DMS79 treated with DMSO at 0.1 percent for 48 hours (cell line): Measurements from ENCODE around the gene CCDC85C.

Experiments used
- DNase-seq: peaks from one replicate; lab custom pipeline; 2025; lab: John Stamatoyannopoulos, UW

The CCDC85C gene

DNA sequence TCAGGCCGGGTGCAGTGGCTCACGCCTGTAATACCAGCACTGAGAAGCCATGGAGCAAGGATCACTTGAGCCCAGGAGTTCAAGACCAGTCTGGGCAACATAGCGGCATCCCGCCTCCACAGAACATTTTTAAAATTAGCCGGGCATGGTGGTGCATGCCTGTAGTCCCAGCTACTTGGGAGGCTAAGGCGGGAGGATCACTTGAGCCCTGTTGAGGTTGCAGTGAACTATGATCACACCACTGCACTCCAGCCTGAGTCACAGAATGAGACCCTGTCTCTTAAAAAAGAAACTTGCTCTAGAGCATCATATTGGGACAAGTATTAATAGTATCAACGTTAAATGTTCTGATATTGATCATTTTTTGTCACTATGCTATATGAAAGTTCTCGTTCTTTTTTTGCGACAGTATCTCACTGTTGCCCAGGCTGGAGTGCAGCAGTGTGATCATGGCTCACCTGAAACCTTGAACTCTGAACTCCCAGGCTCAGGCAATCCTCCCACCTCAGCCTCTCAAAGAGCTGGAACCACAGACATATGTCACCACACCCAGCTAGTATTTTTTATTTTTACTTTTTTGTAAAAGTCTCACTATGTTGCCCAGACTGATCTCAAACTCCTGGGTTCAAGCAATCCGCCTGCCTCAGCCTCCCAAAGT, 47.7 kb downstream of the CCDC85C start:
- DNase-seq = no peak

DNA sequence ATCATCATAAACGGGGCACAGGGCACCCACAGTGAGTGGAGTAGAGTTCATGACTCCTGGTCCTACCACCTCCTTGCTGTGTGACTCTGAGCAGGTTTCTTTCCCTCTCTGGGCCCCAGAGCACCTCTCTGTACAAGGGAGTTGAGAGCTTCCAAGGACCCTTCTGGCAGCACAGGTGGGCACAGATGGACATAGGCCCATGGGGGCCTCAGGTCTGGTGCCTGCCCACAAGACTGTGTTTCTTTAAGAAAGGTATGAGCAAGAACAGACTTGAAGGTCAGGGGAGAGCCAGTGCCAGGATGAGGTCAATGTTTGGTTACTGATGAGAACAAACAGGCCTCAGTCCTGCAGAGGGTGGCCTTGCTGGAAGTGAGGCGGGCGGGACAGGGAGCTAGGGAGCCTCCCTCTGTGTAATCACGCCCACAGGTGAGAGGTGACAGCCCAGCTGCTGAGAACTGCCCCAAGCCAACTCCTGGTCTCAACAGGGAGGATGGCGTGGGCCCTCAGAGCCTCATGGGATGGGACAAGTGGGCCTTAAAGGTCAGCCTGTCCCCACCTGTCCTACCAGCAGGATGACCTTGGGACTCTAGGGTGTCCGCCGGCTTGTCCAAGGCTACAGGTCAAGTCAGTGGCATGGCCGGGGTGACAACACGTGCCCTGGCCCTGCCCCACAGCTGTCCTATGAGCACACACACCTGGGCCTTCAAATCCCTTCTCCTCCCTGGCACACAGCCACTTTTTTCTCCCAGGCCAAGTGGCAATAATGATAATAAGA, 49.1 kb downstream of the CCDC85C start:
- DNase-seq = no peak

DNA sequence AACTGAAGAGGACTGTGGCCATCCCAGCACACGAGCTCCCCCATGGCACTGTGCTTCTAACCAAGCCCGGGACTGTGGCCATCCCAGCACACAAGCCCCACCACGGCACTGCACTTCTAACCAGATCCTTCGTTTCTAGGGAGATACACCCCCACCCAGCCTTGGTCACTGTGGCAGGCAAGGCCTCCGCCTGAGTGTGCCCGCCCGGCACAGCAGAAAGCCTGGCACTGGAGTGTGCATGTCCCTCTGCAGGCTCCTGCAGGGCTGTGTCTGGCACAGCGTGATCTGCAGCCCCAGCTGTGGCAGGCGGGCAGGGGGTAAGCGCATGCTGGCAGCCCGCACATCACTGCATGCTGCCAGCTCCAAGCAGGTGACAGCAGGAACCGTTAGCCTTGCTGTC, 49.8 kb downstream of the CCDC85C start:
- no peak for DNase-seq

DNA sequence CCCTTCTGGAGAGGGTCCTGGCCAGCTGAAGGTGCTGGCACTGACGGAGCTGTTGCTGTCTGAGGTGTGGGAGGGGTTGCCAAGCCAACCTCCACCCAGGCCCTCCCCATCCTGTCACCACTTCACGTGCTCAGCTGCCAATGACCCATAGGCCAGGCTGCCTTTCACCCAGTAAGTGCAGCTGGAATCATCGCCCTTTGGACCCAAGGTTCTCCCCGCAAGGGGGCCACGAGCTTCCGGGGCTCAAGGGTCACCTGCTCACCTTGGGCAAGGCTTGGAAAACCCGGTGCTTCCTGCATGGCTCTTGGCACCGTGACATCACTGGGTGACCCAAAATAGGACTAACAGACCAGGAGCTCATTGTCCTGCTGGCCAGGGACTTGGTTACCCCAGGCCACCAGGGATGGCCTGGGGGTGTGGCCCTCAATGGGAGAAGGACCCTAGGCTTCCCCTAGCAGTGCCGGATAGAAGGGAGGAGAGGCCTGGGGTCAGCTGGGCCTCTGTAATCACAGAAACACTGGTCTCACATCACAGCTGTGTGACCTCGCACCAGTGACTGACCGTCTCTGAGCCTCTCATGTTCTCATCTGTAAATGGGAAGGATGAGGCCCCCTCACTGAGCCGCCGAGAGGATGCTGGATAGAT, 51.3 kb downstream of the CCDC85C start:
- DNase-seq = peak; percentile 21

DNA sequence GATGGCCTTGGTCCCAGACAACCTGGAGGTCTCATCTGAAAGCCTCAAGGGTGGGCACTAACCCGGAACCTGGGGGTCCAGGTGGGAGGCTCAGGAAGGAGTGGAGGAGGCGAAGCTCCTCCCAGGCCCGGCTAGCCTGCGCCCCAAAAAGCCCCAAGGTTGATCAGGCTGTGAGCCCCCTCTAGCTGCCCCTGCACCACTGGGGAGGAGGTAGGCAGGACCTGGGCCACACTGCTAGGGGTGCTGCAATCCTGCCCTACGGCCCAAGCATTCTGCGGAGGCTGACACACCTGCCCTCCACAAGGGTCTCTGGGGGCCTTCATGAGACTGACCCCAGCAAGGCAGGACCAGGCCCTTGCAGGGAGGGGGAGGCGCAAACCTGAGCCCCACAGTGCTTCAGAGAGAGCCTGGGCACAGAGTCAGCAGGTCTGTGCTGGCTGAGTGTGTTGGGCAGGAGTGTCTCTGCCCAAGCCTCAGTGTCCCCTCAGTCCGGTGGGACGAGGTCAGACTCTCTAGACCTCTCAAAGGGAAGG, 51.9 kb downstream of the CCDC85C start:
- no peak for DNase-seq

DNA sequence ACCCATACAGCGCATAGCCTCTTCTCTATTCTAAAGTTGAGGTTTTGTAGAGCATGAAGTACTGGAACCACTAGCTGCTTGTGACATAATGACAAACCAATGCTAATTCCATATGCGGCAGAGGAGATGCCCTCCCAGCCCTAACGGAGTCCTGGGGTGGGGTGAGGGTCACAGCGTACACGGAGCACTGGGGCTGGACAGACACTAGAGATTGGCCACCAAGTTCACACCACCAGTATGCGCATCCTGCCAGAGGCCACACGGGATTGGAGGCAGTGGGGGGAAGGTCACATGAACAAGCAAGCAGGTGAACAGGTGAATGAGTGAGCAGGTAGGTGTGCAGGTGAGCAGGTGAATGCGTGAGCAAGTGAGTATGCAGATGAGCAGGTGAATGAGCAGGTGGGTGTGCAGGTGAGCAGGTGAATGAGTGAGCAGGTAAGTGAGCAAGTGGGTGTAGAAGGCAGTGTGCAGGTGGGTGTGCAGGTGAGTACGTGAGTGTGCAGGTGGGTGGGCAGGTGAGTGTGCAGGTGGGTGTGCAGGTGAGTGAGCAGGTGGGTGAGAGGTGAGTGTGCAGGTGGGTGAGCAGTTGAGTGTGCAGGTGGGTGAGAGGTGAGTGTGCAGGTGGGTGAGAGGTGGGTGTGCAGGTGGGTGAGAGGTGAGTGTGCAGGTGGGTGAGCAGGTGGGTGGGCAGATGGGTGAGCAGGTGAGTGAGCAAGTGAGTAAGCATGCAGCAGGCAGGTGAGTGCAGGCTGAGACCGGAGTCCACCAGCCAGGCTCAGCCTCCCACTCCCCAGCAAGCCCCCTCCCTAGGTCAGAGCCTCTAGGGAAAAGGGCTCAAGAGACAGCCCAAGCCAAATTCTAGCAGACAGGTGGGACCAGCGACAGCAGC, 52.7 kb downstream of the CCDC85C start:
- peak; percentile 60 for DNase-seq

DNA sequence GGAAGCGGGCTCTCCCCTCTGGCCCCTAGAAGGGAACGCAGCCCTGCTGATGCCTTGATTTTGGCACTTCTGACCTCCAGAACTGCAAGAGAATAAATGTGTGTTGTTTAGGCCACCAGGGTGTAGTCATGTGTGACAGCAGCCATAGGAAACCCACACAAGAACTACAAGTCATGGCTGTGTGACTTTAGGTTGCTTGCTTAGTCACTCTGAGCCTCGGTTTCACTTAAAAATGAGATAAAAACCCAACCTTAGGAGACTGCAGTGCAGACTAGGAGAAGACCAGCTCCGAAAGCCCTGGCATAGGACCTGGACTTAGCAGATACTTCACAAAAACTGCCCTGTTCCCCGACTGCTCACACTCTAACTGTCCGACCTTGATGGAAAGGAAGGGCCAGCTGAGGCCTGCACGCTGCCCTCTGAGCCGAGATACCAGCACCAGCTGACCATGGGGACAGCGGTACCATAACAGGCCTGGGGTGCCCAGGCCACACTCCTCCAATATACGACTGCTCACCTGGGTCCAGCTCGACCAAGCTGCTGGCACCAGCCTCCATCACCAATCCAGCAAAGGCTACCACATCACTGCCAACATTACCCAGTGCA, 53.5 kb downstream of the CCDC85C start:
- no peak for DNase-seq

DNA sequence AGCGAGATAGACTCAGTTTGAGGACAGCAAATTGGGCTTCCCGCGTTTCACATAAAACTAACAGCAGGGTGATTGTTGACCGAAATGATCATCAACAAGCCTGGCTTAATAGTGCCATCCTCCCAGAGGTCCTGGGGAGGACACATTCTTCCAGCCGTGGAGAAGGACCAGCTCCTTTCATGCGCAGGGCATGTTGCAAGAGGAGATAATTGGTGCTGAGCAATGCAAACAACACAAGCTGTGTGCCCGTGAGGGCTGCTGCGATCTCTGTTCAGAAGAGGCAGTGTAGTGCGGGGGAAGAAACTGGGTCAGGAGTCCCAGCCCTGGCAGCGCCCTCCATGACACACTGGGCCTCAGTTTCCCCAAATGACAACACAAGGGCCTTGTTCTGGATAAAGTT, 54.3 kb downstream of the CCDC85C start:
- no peak for DNase-seq

DNA sequence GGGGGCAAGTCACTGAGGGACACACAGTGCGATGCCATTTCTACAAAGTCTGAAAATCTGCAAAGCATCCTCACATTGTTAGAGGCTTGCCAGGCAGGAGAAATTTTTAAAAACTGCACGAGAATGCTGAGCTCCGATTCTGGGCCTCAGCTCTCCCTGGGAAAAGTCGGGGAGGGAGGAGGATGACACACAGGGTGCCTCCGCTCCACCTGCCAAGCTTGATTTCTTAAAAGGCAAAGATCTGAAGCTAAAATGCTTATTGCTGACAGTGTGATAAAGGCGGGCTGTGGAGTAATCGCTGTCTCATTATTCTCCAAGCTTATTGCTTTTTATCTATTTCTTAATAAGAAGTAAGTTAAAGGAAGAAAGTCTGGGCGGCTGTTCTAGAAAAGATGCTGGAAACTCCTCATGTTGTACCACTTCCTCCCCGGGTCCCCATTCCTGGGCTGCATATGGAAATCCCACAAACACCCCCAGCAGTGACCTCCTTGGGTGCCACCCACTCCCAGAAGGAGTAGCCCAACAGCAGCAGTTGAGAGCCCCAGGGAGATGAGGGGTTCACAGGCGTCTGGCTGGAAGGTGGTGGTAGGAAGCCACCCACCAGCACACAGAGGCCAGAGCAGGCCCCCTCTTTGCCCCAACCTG, 55.0 kb downstream of the CCDC85C start:
- DNase-seq = peak; percentile 28

DNA sequence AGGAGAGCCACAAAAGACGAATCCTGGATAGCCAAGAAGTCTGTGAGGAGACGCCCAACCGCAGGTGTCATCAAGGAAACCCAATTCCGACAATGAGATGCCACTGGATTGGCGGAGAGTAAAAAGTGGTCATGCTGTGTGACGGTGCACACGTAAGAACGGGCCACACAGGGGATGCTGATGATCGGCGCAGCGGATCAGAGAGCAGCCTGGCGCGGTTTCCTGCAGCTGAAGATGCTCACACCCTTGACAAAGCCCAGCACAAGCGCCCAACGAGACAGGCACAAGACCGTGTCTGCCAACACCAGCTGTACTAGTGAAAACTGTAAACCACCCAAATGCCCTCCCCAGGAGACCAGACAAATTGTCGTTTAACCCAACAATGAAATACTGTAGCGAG, 55.8 kb downstream of the CCDC85C start:
- DNase-seq = peak; percentile 78

DNA sequence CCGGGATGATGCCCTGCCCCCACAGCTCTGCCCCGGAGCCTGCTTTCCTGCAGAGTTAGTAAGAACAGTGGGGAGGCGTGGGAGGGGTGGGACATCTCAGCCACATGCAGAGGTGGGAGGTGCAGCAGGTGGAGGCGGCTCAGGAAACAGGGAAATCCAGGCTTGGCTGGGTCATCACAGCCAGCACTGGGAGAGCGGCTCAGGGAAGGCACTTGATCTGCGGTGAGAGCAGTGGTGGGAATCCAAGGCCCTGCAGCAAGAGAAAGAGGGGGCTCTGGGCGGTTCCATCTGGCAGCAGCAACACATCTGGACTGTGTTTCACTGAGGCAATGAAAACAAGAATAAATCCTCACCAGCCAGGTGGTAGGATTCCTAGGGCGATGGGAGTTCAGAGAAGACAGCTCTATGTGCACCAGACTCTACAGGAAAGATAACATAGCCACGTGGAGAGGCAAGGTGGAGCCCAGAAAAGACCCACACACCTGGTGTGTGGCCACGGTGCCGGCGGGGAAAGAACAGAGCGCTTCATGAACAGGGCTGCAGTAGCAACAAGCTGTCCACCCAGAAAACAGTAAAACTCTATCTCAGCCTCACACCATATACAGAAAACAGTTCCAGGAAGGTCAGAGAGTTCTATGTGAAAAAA, 57.6 kb downstream of the CCDC85C start:
- DNase-seq = peak; percentile 93

DNA sequence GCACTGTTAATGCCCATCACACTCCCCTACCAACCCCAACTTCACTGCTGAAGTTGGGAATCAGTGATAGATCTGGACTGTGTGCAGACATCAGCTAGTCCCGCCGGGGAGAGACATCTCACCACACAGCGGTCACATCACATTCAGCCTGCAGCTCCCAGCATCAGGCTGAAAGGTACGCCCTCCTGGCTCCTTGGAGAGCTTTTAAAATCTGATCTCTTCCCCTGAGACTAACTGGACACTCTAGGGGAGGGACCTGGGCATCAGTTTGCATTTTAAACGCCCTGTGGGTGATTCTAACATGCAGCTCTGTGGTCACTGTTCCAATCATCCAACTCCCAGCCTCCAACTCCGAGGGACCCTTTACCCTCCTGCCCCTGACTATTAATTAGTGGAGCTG, 58.4 kb downstream of the CCDC85C start:
- peak; percentile 23 for DNase-seq

DNA sequence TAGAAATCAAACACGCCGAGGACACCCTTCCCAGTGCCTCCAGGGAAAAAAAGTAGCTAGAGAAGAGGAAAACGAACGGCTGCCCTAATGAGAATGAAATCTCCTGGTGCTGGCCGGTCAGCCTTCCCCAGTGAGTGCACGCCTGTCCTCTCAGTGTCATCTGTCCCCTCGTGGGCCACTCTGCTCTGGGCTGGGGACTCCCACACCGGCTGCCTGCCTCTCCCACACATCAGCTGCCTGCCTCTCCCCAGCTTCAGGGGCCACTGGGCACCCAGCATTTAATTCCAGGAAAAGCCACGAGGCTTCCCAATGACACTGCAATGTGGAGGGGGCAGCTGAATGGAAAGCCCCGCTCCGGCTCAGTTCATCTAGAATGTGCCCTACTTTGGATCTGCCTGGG, 59.0 kb downstream of the CCDC85C start:
- no peak for DNase-seq

DNA sequence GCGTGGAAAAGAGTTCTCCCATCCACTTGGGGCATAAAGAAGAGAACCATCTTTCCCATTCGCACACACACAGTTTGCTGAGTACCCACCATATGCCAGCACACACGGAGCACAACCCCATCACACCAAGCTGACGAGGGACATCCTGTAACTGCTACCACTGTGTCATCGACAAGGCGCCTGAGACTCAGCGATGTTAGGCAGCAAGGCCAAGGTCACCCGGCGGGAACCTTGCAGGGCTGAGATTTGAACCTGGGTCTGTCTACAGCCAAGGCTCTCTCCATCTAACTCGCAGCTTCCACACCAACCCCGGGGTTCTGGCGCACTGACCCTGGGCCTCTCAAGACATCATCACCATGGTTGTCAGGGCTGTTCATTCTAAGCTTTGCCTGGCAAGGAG, 60.0 kb downstream of the CCDC85C start:
- no peak for DNase-seq

DNA sequence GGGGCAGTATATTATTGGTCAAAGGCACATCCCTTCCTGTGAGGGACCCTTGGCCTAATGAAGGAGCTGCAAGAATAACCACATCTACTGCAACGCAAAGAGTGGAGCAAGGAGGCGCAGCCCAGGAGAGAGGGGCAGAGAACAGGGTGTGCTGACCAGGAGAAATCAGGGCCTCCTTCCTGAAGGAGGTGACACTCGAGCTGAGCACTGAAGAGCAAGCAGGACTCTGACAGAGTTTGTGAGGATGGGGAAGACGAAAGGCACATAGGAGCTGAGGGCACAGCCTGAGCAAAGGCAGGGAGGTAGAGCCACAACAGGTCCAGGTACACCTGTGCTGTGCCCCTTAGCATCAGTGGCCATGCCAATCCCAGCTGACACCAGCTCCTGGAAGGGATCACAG, 60.6 kb downstream of the CCDC85C start:
- no peak for DNase-seq

DNA sequence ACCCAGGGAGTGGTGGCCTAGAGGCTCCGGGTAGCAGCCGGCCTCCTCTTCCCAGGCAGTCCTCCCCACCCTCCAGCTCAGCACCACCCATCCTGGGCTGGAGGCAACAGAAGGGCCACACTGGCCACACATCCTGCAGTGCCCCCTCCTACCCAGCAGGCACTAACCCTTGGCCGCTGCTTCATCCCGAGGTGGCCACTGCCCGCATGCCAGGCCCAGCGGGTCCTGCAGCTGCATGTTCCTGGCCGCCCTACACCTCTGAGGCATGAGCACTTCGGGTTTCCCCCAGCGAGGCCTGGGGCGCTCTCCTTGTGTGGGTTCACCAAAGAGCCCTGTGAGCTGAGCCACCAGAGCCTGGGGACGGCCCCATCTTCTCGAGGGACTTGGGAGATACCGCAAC, 61.4 kb downstream of the CCDC85C start:
- no peak for DNase-seq

DNA sequence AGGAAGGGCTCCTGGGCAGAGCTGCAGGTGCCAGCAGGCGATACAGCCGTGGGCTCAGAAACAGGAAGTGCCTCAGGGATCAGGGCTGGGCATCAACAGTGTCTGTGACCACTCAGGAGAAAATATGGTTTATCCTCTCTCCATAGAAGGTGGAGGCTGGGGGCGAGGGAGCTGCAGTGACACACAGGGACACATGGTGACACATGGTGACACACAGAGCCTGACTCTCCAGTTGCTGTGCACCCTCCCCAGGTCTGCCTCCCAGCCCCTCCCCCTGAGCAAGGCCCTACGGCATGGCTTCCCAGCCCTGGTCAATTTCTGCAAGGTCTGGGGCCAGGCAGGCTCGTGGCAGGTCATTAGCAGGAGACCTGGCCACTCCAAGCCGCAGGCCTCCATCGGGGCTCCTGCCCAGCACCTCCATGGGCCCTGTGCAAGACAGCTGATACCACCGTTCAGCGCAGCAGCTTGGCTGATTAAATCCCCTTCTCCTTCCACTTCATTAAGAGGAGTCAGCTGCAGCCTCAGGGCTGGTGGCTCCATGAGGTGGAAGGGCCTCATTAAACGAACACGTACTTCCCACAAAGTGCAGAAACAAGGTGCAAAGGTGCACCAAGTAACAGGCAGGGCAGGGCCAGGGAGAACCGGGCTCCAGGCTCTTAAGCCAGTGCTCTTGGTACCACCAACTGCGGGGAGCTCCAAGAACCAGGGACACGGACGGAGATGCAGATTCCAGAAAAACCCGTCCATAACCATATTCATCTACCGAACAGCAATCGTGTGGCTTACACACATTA, 62.1 kb downstream of the CCDC85C start:
- DNase-seq = no peak

DNA sequence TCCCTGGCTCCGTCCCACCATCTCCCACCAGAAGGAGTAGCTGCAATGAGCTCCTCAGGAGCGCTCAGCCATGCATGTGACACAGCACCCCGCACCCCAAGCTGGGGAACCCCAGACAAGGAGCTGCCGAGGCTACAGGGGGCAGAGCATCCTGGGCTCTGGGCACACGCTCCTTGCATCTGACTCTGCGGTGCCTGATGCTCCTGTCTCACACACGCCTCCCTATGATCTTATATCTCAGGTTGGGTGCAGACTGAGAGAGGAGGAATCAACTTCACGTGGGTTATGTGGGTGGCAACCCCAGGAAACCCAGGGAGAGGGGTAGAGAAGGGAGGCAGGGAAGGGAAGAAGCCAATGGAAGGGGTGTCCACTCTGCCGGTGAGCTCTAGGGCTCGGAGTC, 62.8 kb downstream of the CCDC85C start:
- no peak for DNase-seq

DNA sequence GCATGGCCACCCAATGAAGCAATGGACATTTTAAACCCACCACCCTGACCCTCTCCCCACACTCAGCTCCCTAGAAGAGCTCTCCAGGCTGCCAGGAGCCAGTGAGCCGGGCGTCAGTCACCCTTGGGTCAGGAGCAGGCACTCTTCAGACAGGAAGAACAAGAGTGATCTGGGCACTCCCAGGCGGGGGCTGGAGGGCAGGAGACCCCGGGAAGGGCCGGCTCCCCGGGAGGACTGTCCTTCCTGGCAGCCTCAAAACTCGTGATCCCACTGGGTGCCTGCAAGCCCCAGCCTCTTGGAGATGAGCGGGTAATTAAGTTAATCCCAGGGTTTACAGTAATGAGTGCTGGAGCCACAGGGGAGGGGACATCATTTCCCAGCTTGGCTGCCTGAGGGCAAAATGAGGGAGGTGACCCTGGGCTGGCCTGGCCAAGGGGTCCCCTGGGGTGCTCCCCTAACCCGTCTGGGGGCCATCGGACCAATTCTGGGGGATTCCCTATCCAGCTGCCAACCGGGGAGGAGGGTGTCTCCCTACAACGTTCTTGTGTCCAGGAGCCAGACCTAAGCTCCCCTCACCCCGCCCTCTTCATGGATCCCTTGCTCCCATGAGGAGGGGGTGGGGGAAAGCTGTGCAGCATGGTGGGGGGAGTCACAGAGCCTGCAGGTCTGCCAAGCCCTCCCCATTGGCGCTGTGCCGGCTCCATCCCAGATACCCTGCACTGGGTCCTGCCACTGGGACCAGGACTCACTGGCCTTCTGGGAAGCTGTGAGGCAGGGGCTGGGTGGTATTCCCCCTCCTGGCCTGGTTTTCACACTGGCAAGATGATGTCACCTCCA, 63.6 kb downstream of the CCDC85C start:
- no peak for DNase-seq
